ENCODE data around the gene BOLL. TPM values are rescaled to one million over a fixed set of nuclear protein-coding genes. Genes with fewer than 3 reads are reported as not detected.
"Not testable (repeated sequence)": the region's sequence is repeated elsewhere in the genome, so short reads cannot be mapped to it uniquely, and the experiment has no call there.

Gene BOLL
- total RNA-seq, 3 donors from 2014 or later: 0.29 TPM; not detected in 2

DNA sequence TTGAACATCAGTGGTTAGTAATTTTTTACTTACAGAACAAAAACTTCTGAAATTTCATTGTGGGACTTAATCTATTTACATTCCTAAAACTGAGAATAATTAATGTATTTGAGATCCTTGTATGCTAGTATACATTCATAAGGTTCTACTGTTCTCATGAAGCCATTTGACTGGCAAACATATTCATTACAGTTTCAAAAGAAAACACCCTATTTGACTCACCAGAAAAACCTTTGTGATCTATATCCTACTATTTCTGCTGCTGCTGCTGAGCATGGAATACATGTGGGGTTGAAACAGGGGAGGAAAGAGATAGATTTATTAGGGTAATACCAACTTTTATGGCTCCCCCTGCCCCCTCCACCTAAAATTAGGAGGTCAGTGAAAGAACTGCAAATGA lies 58.1 kb downstream of the BOLL start:
- DNase-seq (ENCODE audit: low spot score in 2 of 2): no peak
- no peaks in the 10 kb centered on the region for H3K4me1 ChIP-seq
- H3K9me3 ChIP-seq: no peaks in the 10 kb centered on the region
- no peak overlapping the region for H3K27ac ChIP-seq
- intact Hi-C loops (cut with DNase I; ENCODE audit: low total_unique reads): no loop called here
- TF ChIP-seq POLR2A (IDR thresholded peaks at IDR 0.05) (no peak), POLR2AphosphoS5 (IDR thresholded peaks at IDR 0.05) (no peak)
- TF ChIP-seq, protein P1, sequence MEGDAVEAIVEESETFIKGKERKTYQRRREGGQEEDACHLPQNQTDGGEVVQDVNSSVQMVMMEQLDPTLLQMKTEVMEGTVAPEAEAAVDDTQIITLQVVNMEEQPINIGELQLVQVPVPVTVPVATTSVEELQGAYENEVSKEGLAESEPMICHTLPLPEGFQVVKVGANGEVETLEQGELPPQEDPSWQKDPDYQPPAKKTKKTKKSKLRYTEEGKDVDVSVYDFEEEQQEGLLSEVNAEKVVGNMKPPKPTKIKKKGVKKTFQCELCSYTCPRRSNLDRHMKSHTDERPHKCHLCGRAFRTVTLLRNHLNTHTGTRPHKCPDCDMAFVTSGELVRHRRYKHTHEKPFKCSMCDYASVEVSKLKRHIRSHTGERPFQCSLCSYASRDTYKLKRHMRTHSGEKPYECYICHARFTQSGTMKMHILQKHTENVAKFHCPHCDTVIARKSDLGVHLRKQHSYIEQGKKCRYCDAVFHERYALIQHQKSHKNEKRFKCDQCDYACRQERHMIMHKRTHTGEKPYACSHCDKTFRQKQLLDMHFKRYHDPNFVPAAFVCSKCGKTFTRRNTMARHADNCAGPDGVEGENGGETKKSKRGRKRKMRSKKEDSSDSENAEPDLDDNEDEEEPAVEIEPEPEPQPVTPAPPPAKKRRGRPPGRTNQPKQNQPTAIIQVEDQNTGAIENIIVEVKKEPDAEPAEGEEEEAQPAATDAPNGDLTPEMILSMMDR (IDR thresholded peaks at IDR 0.05): no peak
- no peaks in the 10 kb centered on the region for H3K27me3 ChIP-seq
- no peak overlapping the region for H3K4me3 ChIP-seq
- no peaks in the 10 kb centered on the region for H3K36me3 ChIP-seq

GRCh38 chr2:197717863-197718262 lies 67.3 kb downstream of the BOLL start:
- no peak for DNase-seq (ENCODE audit: low spot score in 2 of 2)
- no peaks in the 10 kb centered on the region for H3K36me3 ChIP-seq
- no peaks in the 10 kb centered on the region for H3K27me3 ChIP-seq
- TF ChIP-seq POLR2AphosphoS5 (IDR thresholded peaks at IDR 0.05): no peak
- TF ChIP-seq, protein P1 (IDR thresholded peaks at IDR 0.05): no peak
- TF ChIP-seq POLR2A (IDR thresholded peaks at IDR 0.05): no peak
- H3K4me1 ChIP-seq: no peaks in the 10 kb centered on the region
- no peak overlapping the region for H3K27ac ChIP-seq
- intact Hi-C loops (cut with DNase I; ENCODE audit: low total_unique reads): no loop called here
- H3K9me3 ChIP-seq: no peaks in the 10 kb centered on the region
- H3K4me3 ChIP-seq: no peak overlapping the region

- no peak for DNase-seq (ENCODE audit: low spot score in 2 of 2)
- H3K9me3 ChIP-seq: no peaks in the 10 kb centered on the region
- H3K4me1 ChIP-seq: peaks cover 0 to 5% of the 10 kb centered on the region in 2 donors
- no peaks in the 10 kb centered on the region for H3K36me3 ChIP-seq
- no peak overlapping the region for H3K4me3 ChIP-seq
- no peak for TF ChIP-seq POLR2A (IDR thresholded peaks at IDR 0.05)
- no peak for TF ChIP-seq POLR2AphosphoS5 (IDR thresholded peaks at IDR 0.05)
- TF ChIP-seq, protein P1 (IDR thresholded peaks at IDR 0.05): no peak
- intact Hi-C loops (cut with DNase I; ENCODE audit: low total_unique reads): no loop called here
- no peak overlapping the region for H3K27ac ChIP-seq
- H3K27me3 ChIP-seq: no peaks in the 10 kb centered on the region
These were observed 71.8 kb downstream of the BOLL start for GRCh38 chr2:197713271-197713670.

DNA sequence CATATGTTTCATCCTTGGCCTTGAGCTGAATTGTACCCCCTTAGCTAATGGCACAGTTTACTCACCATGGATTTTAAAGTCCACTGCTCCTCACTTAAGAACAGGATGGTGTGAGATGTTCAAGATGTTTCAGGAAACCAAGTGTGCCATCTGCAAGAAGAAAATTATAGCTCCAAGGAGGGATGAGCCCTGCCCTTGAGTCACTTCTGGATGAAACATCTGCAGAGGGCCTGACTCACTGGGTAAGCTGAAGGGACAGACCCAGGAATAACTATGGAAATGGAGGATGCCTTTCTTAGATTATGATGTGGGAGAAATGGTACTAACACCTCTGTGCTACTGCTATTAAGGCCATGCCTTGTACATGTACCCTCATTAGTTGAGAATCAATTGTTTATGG lies 73.5 kb downstream of the BOLL start:
- TF ChIP-seq POLR2AphosphoS5 (IDR thresholded peaks at IDR 0.05) (no peak), POLR2A (IDR thresholded peaks at IDR 0.05) (no peak)
- TF ChIP-seq, protein P1 (IDR thresholded peaks at IDR 0.05): no peak
- Histone ChIP-seq H3K4me3 (no peak overlapping the region), H3K27me3 (no peaks in the 10 kb centered on the region), H3K4me1 (peaks cover 0 to 19% of the 10 kb centered on the region in 2 donors), H3K36me3 (no peaks in the 10 kb centered on the region), H3K27ac (no peak overlapping the region), H3K9me3 (no peaks in the 10 kb centered on the region)
- intact Hi-C loops (cut with DNase I; ENCODE audit: low total_unique reads): no loop called here
- no peak for DNase-seq (ENCODE audit: low spot score in 2 of 2)

GRCh38 chr2:197710424-197711042 lies 74.6 kb downstream of the BOLL start:
- intact Hi-C loops (cut with DNase I; ENCODE audit: low total_unique reads): no loop called here
- no peaks in the 10 kb centered on the region for H3K36me3 ChIP-seq
- DNase-seq (ENCODE audit: low spot score in 2 of 2): no peak
- H3K27ac ChIP-seq: no peak overlapping the region
- TF ChIP-seq POLR2AphosphoS5 (IDR thresholded peaks at IDR 0.05) (no peak), POLR2A (IDR thresholded peaks at IDR 0.05) (no peak)
- TF ChIP-seq, protein P1 (IDR thresholded peaks at IDR 0.05): no peak
- H3K4me1 ChIP-seq: peaks cover 0 to 25% of the 10 kb centered on the region in 2 donors
- H3K9me3 ChIP-seq: no peaks in the 10 kb centered on the region
- no peak overlapping the region for H3K4me3 ChIP-seq
- H3K27me3 ChIP-seq: no peaks in the 10 kb centered on the region

- DNase-seq (ENCODE audit: low spot score in 2 of 2); H3K27ac ChIP-seq; H3K9me3 ChIP-seq; intact Hi-C loops (cut with DNase I; ENCODE audit: low total_unique reads); H3K4me3 ChIP-seq; H3K36me3 ChIP-seq; H3K27me3 ChIP-seq: not testable (repeated sequence)
- peaks cover 0 to 25% of the 10 kb centered on the region in 2 donors for H3K4me1 ChIP-seq
These were observed 76.0 kb downstream of the BOLL start for GRCh38 chr2:197709140-197709539.

Data from breast epithelium (tissue), 4 donors.